Osteocyte (in vitro differentiated cells): ENCODE data around the gene SEMA4D. TPM values are rescaled to one million over a fixed set of nuclear protein-coding genes. Genes with fewer than 3 reads are reported as not detected.

ENCODE experiments used
- DNase-seq: peaks from one replicate; pipeline ENCODE4 v3.0.0; 2021; ENCODE audit warnings: mixed read lengths; ENCODE audit not compliant: unreplicated experiment; ENCODE audit errors: extremely low spot score
- H3K27ac Mint-ChIP-seq: one replicate; pipeline ENCODE4 v1.8.0; 2021; ENCODE audit warnings: mild to moderate bottlenecking, mixed read lengths; ENCODE audit not compliant: unreplicated experiment
- H3K27me3 Mint-ChIP-seq: one replicate; pipeline ENCODE4 v1.8.0; 2021; ENCODE audit warnings: mixed read lengths; ENCODE audit not compliant: unreplicated experiment
- H3K36me3 Mint-ChIP-seq: one replicate; pipeline ENCODE4 v1.8.0; 2021; ENCODE audit warnings: mixed read lengths; ENCODE audit not compliant: unreplicated experiment
- H3K4me1 Mint-ChIP-seq: one replicate; pipeline ENCODE4 v1.8.0; 2021; ENCODE audit warnings: mixed read lengths; ENCODE audit not compliant: unreplicated experiment
- H3K4me3 Mint-ChIP-seq: one replicate; pipeline ENCODE4 v1.8.0; 2021; ENCODE audit warnings: mild to moderate bottlenecking, moderate library complexity, mixed read lengths; ENCODE audit not compliant: unreplicated experiment
- H3K9me3 Mint-ChIP-seq: one replicate; pipeline ENCODE4 v1.8.0; 2021; ENCODE audit warnings: mixed read lengths; ENCODE audit not compliant: unreplicated experiment
- total RNA-seq: library from RNA; stranded (reverse); gene quantifications from 2 replicates; pipeline ENCODE4 v1.2.1, GENCODE V29; 2021
- TF ChIP-seq, protein P1 (sequence below): fragments of 200-600 bp; sonication (generic); IDR thresholded peaks from 2 replicates; pipeline ENCODE4 v1.5.0; 2021; ENCODE audit warnings: antibody characterized with exemption, mild to moderate bottlenecking, moderate library complexity

SEMA4D gene
- total RNA-seq, 1 donor from 2014 or later = 2.0 TPM

DNA sequence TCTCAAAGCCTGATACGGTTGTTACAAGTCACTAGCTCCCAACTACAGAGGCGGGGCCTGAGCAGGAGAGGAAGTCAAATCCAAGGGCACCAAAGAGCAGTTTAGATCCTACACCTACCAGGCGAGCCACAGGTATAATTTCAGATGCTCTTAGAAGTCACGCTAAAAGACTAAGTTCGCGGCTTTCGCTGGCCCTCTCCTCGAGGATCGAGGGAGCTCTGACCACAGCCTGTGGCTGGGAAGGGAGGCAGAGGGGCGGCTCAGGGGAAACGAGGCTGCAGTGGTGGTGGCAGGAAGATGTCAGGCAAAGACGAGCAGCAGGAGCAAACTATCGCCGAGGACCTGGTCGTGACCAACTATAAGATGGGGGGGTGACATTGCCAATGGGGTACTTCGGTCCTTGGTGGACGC is 48.6 kb downstream of the SEMA4D start:
- Mint-ChIP-seq H3K36me3 (no peaks in the 10 kb centered on the region), H3K9me3 (no peaks in the 10 kb centered on the region), H3K4me1 (no peaks in the 10 kb centered on the region), H3K27ac (no peak overlapping the region), H3K4me3 (no peak overlapping the region), H3K27me3 (no peaks in the 10 kb centered on the region)
- TF ChIP-seq, protein P1, sequence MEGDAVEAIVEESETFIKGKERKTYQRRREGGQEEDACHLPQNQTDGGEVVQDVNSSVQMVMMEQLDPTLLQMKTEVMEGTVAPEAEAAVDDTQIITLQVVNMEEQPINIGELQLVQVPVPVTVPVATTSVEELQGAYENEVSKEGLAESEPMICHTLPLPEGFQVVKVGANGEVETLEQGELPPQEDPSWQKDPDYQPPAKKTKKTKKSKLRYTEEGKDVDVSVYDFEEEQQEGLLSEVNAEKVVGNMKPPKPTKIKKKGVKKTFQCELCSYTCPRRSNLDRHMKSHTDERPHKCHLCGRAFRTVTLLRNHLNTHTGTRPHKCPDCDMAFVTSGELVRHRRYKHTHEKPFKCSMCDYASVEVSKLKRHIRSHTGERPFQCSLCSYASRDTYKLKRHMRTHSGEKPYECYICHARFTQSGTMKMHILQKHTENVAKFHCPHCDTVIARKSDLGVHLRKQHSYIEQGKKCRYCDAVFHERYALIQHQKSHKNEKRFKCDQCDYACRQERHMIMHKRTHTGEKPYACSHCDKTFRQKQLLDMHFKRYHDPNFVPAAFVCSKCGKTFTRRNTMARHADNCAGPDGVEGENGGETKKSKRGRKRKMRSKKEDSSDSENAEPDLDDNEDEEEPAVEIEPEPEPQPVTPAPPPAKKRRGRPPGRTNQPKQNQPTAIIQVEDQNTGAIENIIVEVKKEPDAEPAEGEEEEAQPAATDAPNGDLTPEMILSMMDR = no peak
- DNase-seq = no peak

DNA sequence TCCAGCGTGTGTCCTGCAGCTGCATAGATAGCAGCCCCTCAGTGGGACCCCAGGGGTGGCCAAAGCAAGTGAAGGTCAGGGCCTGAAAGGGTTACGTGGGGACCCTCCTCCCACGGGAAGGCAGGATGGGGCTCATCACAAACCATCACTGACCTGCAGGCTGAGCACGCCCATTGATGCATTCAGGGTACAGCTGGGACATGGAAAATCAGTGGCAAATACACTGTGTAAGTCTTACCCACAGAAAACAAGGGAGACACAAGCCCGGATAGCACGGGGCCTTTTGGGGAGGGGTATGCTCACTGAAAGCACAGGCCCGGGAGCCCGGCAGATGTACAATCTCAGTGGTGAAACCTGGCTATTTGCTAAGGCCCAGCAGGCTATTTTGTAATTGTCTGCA is 49.1 kb downstream of the SEMA4D start:
- no peak overlapping the region for H3K27ac Mint-ChIP-seq
- DNase-seq = no peak
- no peaks in the 10 kb centered on the region for H3K27me3 Mint-ChIP-seq
- H3K4me1 Mint-ChIP-seq = no peaks in the 10 kb centered on the region
- no peaks in the 10 kb centered on the region for H3K36me3 Mint-ChIP-seq
- no peak overlapping the region for H3K4me3 Mint-ChIP-seq
- no peaks in the 10 kb centered on the region for H3K9me3 Mint-ChIP-seq
- TF ChIP-seq, protein P1 = no peak

DNA sequence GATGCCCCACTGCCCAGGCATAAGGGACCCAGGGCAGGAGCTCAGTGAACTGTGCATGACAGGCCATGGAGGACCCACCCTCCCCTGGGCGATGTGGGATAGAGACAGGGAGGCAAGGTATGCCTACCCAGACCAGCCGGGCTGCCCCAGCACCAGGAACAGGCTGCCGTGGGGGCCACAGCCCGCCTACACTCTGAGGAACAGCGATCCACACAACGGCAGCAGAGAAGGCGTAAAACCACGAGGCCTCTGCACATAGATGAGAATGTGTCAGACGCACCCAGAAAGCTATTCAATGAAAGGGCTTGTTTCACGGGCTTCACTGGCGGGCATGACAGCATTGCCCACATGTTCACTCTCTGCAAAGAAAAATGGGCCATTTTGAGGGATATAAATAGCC is 49.5 kb downstream of the SEMA4D start:
- H3K27ac Mint-ChIP-seq = no peak overlapping the region
- no peaks in the 10 kb centered on the region for H3K36me3 Mint-ChIP-seq
- DNase-seq = no peak
- TF ChIP-seq, protein P1 = no peak
- H3K4me1 Mint-ChIP-seq = no peaks in the 10 kb centered on the region
- no peak overlapping the region for H3K4me3 Mint-ChIP-seq
- no peaks in the 10 kb centered on the region for H3K27me3 Mint-ChIP-seq
- no peaks in the 10 kb centered on the region for H3K9me3 Mint-ChIP-seq

DNA sequence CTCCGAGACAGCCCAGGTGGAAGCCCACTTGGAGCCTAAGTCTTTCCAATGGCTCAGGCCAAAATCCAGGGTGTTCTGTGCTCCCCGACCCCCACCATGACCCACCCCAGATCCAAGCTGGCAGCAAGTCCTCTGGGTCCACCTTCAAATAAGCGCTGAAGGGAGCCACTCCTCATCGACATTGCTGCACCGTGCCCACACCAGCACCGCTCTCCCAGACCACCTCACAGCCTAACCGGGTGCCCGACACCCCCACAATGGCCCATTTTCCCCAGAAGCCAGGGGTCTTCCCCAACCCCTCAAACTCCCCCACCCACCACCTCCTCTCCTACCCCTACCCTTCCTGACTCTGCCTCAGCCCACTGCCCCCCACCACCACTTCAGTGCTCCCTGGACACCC is 50.5 kb downstream of the SEMA4D start:
- no peak for DNase-seq
- Mint-ChIP-seq H3K9me3 (no peaks in the 10 kb centered on the region), H3K27ac (no peak overlapping the region), H3K27me3 (no peaks in the 10 kb centered on the region), H3K4me1 (no peaks in the 10 kb centered on the region), H3K36me3 (no peaks in the 10 kb centered on the region), H3K4me3 (no peak overlapping the region)
- TF ChIP-seq, protein P1 = no peak

DNA sequence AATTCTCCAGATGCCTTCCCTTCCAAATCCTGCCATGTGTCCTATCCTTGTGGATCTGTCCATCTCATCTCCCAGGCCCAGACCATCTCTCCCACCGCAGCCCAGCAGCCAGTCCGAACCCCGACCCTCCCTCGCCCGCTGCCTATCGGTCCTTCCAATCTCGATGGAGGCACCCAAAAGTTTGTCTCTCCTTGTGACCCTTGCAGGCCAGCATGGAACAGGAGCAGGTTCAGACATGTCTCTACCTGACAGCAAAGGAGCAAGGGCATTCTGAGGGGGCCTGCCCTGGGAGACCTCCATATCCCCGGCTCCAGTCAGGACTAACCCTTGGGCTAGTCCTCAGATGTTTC is 51.0 kb downstream of the SEMA4D start:
- no peak for DNase-seq
- Mint-ChIP-seq H3K9me3 (no peaks in the 10 kb centered on the region), H3K4me3 (no peak overlapping the region), H3K36me3 (no peaks in the 10 kb centered on the region), H3K27ac (no peak overlapping the region), H3K4me1 (no peaks in the 10 kb centered on the region), H3K27me3 (no peaks in the 10 kb centered on the region)
- TF ChIP-seq, protein P1 = no peak
